Endodermal cell (in vitro differentiated cells): ENCODE data around the gene TIFAB. TPM values are rescaled to one million over a fixed set of nuclear protein-coding genes. Genes with fewer than 3 reads are reported as not detected.
A peak's percentile ranks its signal among the peaks of the same experiment; 100 is the strongest.

ENCODE experiments used
- DNase-seq: peaks from one replicate; pipeline ENCODE4 v3.0.0-alpha.2; 2017
- H3K27ac ChIP-seq: 2 replicates; pipeline ENCODE4 v1.5.1; 2013; ENCODE audit warnings: mild to moderate bottlenecking, low read depth, low read length, moderate library complexity
- H3K27me3 ChIP-seq: 2 replicates; pipeline ENCODE4 v1.6.1; 2013; ENCODE audit warnings: mild to moderate bottlenecking, low read length, moderate library complexity; ENCODE audit not compliant: insufficient read depth, control insufficient read depth, poor library complexity, severe bottlenecking
- H3K36me3 ChIP-seq: 2 replicates; pipeline ENCODE4 v1.7.0; 2013; ENCODE audit warnings: mild to moderate bottlenecking, low read length, moderate library complexity; ENCODE audit not compliant: control insufficient read depth, insufficient read depth
- H3K4me1 ChIP-seq: one replicate; pipeline ENCODE4 v1.7.0; 2013; ENCODE audit warnings: low read length; ENCODE audit not compliant: control insufficient read depth, insufficient read depth
- H3K4me3 ChIP-seq: 2 replicates; pipeline ENCODE4 v1.5.1; 2013; ENCODE audit warnings: mild to moderate bottlenecking, low read length, moderate library complexity
- H3K9ac ChIP-seq: 2 replicates; pipeline ENCODE4 v1.6.1; 2013; ENCODE audit warnings: mild to moderate bottlenecking, low read length, moderate library complexity; ENCODE audit not compliant: poor library complexity, severe bottlenecking; ENCODE audit errors: extremely low read depth
- H3K9me3 ChIP-seq: 2 replicates; pipeline ENCODE4 v1.6.1; 2013; ENCODE audit warnings: mild to moderate bottlenecking, low read length, moderate library complexity; ENCODE audit not compliant: control insufficient read depth
- H3K27ac Mint-ChIP-seq: 2 replicates; pipeline ENCODE4 v1.8.0; 2020; ENCODE audit warnings: mixed read lengths
- H3K27me3 Mint-ChIP-seq: 2 replicates; pipeline ENCODE4 v1.8.0; 2021; ENCODE audit warnings: mild to moderate bottlenecking, mixed read lengths; ENCODE audit not compliant: insufficient read depth
- H3K36me3 Mint-ChIP-seq: 2 replicates; pipeline ENCODE4 v1.8.0; 2020; ENCODE audit warnings: low read depth, mixed read lengths
- H3K4me1 Mint-ChIP-seq: 2 replicates; pipeline ENCODE4 v1.8.0; 2020; ENCODE audit warnings: mixed read lengths
- H3K4me3 Mint-ChIP-seq: 2 replicates; pipeline ENCODE4 v1.8.0; 2020; ENCODE audit warnings: mild to moderate bottlenecking, moderate library complexity, mixed read lengths
- H3K9me3 Mint-ChIP-seq: 2 replicates; pipeline ENCODE4 v1.8.0; 2020; ENCODE audit warnings: mild to moderate bottlenecking, mixed read lengths
- WGBS, 2 experiments: methylation state at CpG; one replicate each; pipeline versions ENCODE4 v1.1.5 to v1.1.7; 2013; ENCODE audit warnings: missing lambda C conversion rate in 2 of 2, mixed read lengths in 1 of 2; ENCODE audit not compliant: insufficient coverage in 1 of 2, insufficient read length in 1 of 2; 5-methylcytosine and 5-hydroxymethylcytosine counted together
- total RNA-seq, 2 donors: library from RNA; stranded (reverse); fragmentation: NEBNext Ultra II Directional in 1 of 2; extraction: Animal tissue kit (Norgen Biotek cat#: 25700) in 1 of 2; gene quantifications; 2 replicates in 1 of 2; 3 replicates in 1 of 2; pipeline ENCODE4 v1.2.1, GENCODE V29; 2021
- TF ChIP-seq, protein P1 (sequence below): fragments of 200-600 bp; sonication (generic); conservative IDR thresholded peaks from 2 replicates; pipeline ENCODE4 v1.5.0; 2021; ENCODE audit warnings: antibody characterized with exemption, mild to moderate bottlenecking

Gene TIFAB
- total RNA-seq, 2 donors from 2014 or later, result not detected

DNA sequence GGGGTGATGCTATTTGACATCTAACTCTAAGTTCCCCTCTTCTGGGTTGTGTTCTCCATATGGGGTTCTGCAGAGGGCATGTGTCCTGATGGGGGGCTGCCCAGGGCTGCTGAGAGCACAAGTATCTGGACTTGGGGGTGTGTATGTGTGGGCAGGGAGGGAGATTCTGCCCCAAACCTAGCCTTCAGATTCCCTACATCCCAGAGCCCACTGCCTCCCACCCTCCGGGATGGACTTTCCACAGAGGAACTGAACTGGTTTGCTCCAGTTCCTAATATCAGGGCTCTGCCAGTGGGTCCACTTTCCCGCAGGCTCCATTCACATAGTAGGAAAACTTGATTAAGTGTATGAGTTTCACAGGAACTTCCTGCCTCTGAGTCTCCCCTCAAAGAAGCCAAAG is 16.4 kb upstream of the TIFAB start:
- WGBS, 2 experiments, result 93 to 100% methylated on average over 1 to 2 of the region's 2 CpGs
- Mint-ChIP-seq H3K4me3 (no peak overlapping the region), H3K27me3 (peaks cover 97% of the 10 kb centered on the region)

DNA sequence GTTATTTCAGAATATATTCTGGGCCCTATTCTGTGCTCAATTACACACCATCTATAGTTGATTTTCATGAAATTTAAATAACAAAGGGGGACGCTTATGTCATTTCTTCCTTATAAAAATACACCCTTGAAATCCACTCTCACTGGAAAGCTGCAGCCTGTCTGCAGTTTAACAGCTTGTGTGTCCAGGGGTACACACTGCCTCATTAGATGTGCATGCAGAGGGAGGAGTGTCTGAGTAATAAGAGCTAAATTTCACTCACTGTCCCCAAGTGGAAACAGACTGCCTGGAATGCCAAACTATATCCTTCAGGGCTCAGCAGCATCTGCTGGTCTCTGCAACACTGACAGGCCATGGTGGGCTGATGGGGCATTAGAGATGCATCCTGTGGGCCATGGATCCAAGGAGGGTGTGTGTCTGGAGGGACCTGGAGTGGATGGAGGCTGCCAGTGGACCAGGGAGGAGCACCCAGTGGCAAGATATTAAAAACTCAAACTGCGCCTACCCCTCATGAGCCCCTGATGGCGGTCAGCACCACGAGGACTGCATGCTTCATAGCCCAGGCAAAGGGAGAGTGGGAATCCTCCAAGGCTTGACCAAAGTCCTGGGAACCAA is 15.8 kb upstream of the TIFAB start:
- Mint-ChIP-seq H3K36me3 (no peaks in the 10 kb centered on the region), H3K27me3 (peaks cover 97% of the 10 kb centered on the region), H3K4me3 (no peak overlapping the region), H3K4me1 (peaks cover 10% of the 10 kb centered on the region), H3K9me3 (no peaks in the 10 kb centered on the region), H3K27ac (no peak overlapping the region)
- no peak overlapping the region for H3K27ac ChIP-seq
- no peaks in the 10 kb centered on the region for H3K9me3 ChIP-seq
- TF ChIP-seq, protein P1, sequence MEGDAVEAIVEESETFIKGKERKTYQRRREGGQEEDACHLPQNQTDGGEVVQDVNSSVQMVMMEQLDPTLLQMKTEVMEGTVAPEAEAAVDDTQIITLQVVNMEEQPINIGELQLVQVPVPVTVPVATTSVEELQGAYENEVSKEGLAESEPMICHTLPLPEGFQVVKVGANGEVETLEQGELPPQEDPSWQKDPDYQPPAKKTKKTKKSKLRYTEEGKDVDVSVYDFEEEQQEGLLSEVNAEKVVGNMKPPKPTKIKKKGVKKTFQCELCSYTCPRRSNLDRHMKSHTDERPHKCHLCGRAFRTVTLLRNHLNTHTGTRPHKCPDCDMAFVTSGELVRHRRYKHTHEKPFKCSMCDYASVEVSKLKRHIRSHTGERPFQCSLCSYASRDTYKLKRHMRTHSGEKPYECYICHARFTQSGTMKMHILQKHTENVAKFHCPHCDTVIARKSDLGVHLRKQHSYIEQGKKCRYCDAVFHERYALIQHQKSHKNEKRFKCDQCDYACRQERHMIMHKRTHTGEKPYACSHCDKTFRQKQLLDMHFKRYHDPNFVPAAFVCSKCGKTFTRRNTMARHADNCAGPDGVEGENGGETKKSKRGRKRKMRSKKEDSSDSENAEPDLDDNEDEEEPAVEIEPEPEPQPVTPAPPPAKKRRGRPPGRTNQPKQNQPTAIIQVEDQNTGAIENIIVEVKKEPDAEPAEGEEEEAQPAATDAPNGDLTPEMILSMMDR, result no peak
- H3K27me3 ChIP-seq, result peaks cover 100% of the 10 kb centered on the region
- H3K36me3 ChIP-seq, result no peaks in the 10 kb centered on the region
- H3K4me3 ChIP-seq, result no peak overlapping the region
- WGBS, 2 experiments, result 90 to 100% methylated on average over 1 to 4 of the region's 4 CpGs
- H3K4me1 ChIP-seq, result peaks cover 9% of the 10 kb centered on the region
- H3K9ac ChIP-seq, result no peak overlapping the region
- no peak for DNase-seq

More for the DNA sequence above, 16.4 kb upstream of the TIFAB start:
- Histone ChIP-seq H3K4me1 (peaks cover 9% of the 10 kb centered on the region), H3K9me3 (no peaks in the 10 kb centered on the region), H3K36me3 (no peaks in the 10 kb centered on the region), H3K27me3 (peaks cover 100% of the 10 kb centered on the region), H3K9ac (no peak overlapping the region), H3K4me3 (no peak overlapping the region), H3K27ac (no peak overlapping the region)
- Mint-ChIP-seq H3K9me3 (no peaks in the 10 kb centered on the region), H3K4me1 (peaks cover 10% of the 10 kb centered on the region), H3K36me3 (no peaks in the 10 kb centered on the region), H3K27ac (no peak overlapping the region)
- DNase-seq, result no peak
- TF ChIP-seq, protein P1, result no peak

DNA sequence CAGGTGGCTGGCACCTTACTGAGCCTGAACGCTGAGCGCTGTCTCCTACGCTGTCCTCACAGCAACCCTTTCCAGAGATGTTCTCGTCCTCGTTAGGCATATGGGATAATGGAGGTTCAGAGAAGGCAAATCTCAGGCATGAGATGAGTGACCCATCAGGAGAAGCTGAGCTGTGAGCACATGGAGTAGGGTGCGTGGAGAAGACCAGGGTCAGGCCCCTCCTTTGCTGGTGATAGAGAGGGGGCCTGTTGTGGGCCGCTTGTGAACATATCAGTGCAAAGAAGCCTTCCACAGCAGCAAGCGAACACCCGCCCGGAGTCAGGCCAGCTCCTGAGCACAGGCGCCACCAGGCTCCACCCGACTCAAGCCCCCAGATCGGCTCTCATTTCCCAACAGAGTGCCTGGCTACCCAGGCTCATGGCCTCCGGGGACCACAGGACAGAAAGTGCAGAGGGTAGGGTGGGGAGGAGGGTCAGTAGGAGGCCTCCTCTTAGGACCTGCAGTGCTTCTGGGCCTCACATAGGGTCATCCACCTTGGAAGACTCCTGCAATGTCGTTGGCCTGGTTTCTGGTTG is 15.0 kb upstream of the TIFAB start:
- Histone ChIP-seq H3K27ac (no peak overlapping the region), H3K9ac (no peak overlapping the region), H3K4me1 (peaks cover 9% of the 10 kb centered on the region), H3K27me3 (peaks cover 97% of the 10 kb centered on the region), H3K36me3 (no peaks in the 10 kb centered on the region), H3K9me3 (no peaks in the 10 kb centered on the region), H3K4me3 (peak overlapping the region; percentile 77)
- peaks cover 12% of the 10 kb centered on the region for H3K4me1 Mint-ChIP-seq
- H3K36me3 Mint-ChIP-seq, result no peaks in the 10 kb centered on the region
- H3K27ac Mint-ChIP-seq, result no peak overlapping the region
- 53 to 67% methylated on average over 6 to 15 of the region's 15 CpGs for WGBS, 2 experiments
- H3K27me3 Mint-ChIP-seq, result peaks cover 99% of the 10 kb centered on the region
- peak overlapping the region; percentile 49 for H3K4me3 Mint-ChIP-seq
- TF ChIP-seq, protein P1, result no peak
- no peaks in the 10 kb centered on the region for H3K9me3 Mint-ChIP-seq
- DNase-seq, result no peak
